ENCODE data around the gene P2RY2. TPM values are rescaled to one million over a fixed set of nuclear protein-coding genes. Genes with fewer than 3 reads are reported as not detected.
"Not testable (repeated sequence)": the region's sequence is repeated elsewhere in the genome, so short reads cannot be mapped to it uniquely, and the experiment has no call there.

Gene P2RY2
- total RNA-seq, 1 donor from 2014 or later = 18.3 TPM

- Histone ChIP-seq H3K4me1 (peaks cover 0 to under 1% of the 10 kb centered on the region in 2 donors), H3K4me3 (peak within 1 kb of the TSS in 1 of 2 donors; percentile 18), H3K27ac (no peak within 1 kb of the TSS), H3K36me3 (no peaks in the 10 kb centered on the region), H3K27me3 (no peaks in the 10 kb centered on the region), H3K9me3 (no peaks in the 10 kb centered on the region)
- intact Hi-C loops (cut with DNase I) = no loop called here
- TF ChIP-seq CTCF (IDR thresholded peaks at IDR 0.05) = no peak
- DNase-seq (ENCODE audit: low spot score in 2 of 2) = peak in 1 of 2 donors; percentile 62
Measured at GRCh38 chr11:73271936-73272679, 54.0 kb downstream of the P2RY2 start, which contains the start of gene P2RY6. TSS of gene P2RY6 (plus strand) at chr11:73272338. CDS start at chr11:73296519, 24,181 bp downstream.

- no peaks in the 10 kb centered on the region for H3K36me3 ChIP-seq
- no peak overlapping the region for H3K27ac ChIP-seq
- DNase-seq (ENCODE audit: low spot score in 2 of 2) = no peak
- TF ChIP-seq CTCF (IDR thresholded peaks at IDR 0.05) = no peak
- no peaks in the 10 kb centered on the region for H3K27me3 ChIP-seq
- no peaks in the 10 kb centered on the region for H3K9me3 ChIP-seq
- intact Hi-C loops (cut with DNase I) = no loop called here
- H3K4me3 ChIP-seq = peak overlapping the region in 1 of 2 donors; percentile 18
- H3K4me1 ChIP-seq = no peaks in the 10 kb centered on the region
Measured at GRCh38 chr11:73272680-73273038, 54.6 kb downstream of the P2RY2 start.

- no peaks in the 10 kb centered on the region for H3K36me3 ChIP-seq
- no peaks in the 10 kb centered on the region for H3K27me3 ChIP-seq
- no peaks in the 10 kb centered on the region for H3K9me3 ChIP-seq
- DNase-seq (ENCODE audit: low spot score in 2 of 2) = peak in 1 of 2 donors; percentile 55
- peak overlapping the region in 1 of 2 donors; percentile 18 for H3K4me3 ChIP-seq
- no peak overlapping the region for H3K27ac ChIP-seq
- intact Hi-C loops (cut with DNase I) = no loop called here
- H3K4me1 ChIP-seq = no peaks in the 10 kb centered on the region
- TF ChIP-seq CTCF (IDR thresholded peaks at IDR 0.05) = no peak
Measured at GRCh38 chr11:73273222-73273895, 55.3 kb downstream of the P2RY2 start.

GRCh38 chr11:73274191-73274590, 56.1 kb downstream of the P2RY2 start:
- H3K4me3 ChIP-seq; H3K27me3 ChIP-seq; DNase-seq (ENCODE audit: low spot score in 2 of 2); H3K4me1 ChIP-seq; intact Hi-C loops (cut with DNase I); H3K36me3 ChIP-seq; H3K9me3 ChIP-seq; H3K27ac ChIP-seq: not testable (repeated sequence)

- H3K27me3 ChIP-seq = no peaks in the 10 kb centered on the region
- peak overlapping the region in 1 of 2 donors; percentile 30 for H3K27ac ChIP-seq
- H3K4me3 ChIP-seq = no peak overlapping the region
- no peaks in the 10 kb centered on the region for H3K36me3 ChIP-seq
- peak in 1 of 2 donors; percentile 63 for DNase-seq (ENCODE audit: low spot score in 2 of 2)
- H3K4me1 ChIP-seq = no peaks in the 10 kb centered on the region
- TF ChIP-seq CTCF (IDR thresholded peaks at IDR 0.05) = no peak
- no peaks in the 10 kb centered on the region for H3K9me3 ChIP-seq
- intact Hi-C loops (cut with DNase I) = no loop called here
Measured at GRCh38 chr11:73274722-73275380, 56.8 kb downstream of the P2RY2 start.

- Histone ChIP-seq H3K27me3 (no peaks in the 10 kb centered on the region), H3K4me1 (no peaks in the 10 kb centered on the region), H3K9me3 (no peaks in the 10 kb centered on the region), H3K4me3 (no peak overlapping the region), H3K27ac (no peak overlapping the region), H3K36me3 (no peaks in the 10 kb centered on the region)
- DNase-seq (ENCODE audit: low spot score in 2 of 2) = peak in 1 of 2 donors; percentile 25
- intact Hi-C loops (cut with DNase I) = no loop called here
- no peak for TF ChIP-seq CTCF (IDR thresholded peaks at IDR 0.05)
Measured at GRCh38 chr11:73275381-73275750, 57.3 kb downstream of the P2RY2 start.

Data from ascending aorta (tissue), 2 donors.